Fibroblast of the aortic adventitia (primary cell): ENCODE measurements around the gene DRC7. TPM values are rescaled to one million over a fixed set of nuclear protein-coding genes. Genes with fewer than 3 reads are reported as not detected.

ENCODE experiments used
- DNase-seq: peaks from one replicate; pipeline ENCODE4 v3.0.0-alpha.2; 2010; ENCODE audit warnings: low read depth
- H3K4me3 ChIP-seq: 2 replicates; pipeline ENCODE4 v1.5.1; 2011; ENCODE audit warnings: low read depth, mild to moderate bottlenecking, control low read depth, low read length, moderate library complexity
- CTCF ChIP-seq: IDR thresholded peaks from 2 replicates; pipeline ENCODE4 v1.5.1; 2011; ENCODE audit warnings: mild to moderate bottlenecking, low read length, control low read depth, inconsistent platforms; ENCODE audit not compliant: insufficient read depth
- total RNA-seq: library from RNA; depleted of rRNA; stranded (reverse); fragments of >200 nt; gene quantifications from 2 replicates; pipeline ENCODE4 v1.2.3, GENCODE V29; 2012; ENCODE audit warnings: low replicate concordance

DRC7 gene
- 0.09 TPM in 1 of 2 replicates, not detected in the other for total RNA-seq

GRCh38 chr16:57694725-57695679 lies at the start of gene DRC7:
DRC7 (plus strand) TSS chr16:57694806; CDS start chr16:57697950, 3,144 bp downstream.
- peak within 1 kb of the TSS; percentile 49 for H3K4me3 ChIP-seq
- TF ChIP-seq CTCF = no peak
- DNase-seq = peak; percentile 40

- DNase-seq = no peak
- no peak for TF ChIP-seq CTCF
Measured at GRCh38 chr16:57645169-57645568, 49.4 kb upstream of the DRC7 start.

GRCh38 chr16:57645691-57646387 lies 48.8 kb upstream of the DRC7 start:
- no peak overlapping the region for H3K4me3 ChIP-seq
- no peak for TF ChIP-seq CTCF
- DNase-seq = peak; percentile 72

More at GRCh38 chr16:57645169-57645568, 49.4 kb upstream of the DRC7 start:
- H3K4me3 ChIP-seq = no peak overlapping the region

GRCh38 chr16:57646388-57647039 lies 48.1 kb upstream of the DRC7 start:
- DNase-seq = no peak
- no peak for TF ChIP-seq CTCF
- H3K4me3 ChIP-seq = no peak overlapping the region

GRCh38 chr16:57647136-57647875 lies 47.3 kb upstream of the DRC7 start:
- TF ChIP-seq CTCF = no peak
- no peak for DNase-seq
- H3K4me3 ChIP-seq = no peak overlapping the region

GRCh38 chr16:57648125-57648524 lies 46.5 kb upstream of the DRC7 start:
- no peak for TF ChIP-seq CTCF
- no peak overlapping the region for H3K4me3 ChIP-seq

More at GRCh38 chr16:57648125-57648524, 46.5 kb upstream of the DRC7 start:
- no peak for DNase-seq
